ENCODE data around the gene GSTA2.
"Not testable (repeated sequence)": the region's sequence is repeated elsewhere in the genome, so short reads cannot be mapped to it uniquely, and the experiment has no call there.

The GSTA2 gene

DNA sequence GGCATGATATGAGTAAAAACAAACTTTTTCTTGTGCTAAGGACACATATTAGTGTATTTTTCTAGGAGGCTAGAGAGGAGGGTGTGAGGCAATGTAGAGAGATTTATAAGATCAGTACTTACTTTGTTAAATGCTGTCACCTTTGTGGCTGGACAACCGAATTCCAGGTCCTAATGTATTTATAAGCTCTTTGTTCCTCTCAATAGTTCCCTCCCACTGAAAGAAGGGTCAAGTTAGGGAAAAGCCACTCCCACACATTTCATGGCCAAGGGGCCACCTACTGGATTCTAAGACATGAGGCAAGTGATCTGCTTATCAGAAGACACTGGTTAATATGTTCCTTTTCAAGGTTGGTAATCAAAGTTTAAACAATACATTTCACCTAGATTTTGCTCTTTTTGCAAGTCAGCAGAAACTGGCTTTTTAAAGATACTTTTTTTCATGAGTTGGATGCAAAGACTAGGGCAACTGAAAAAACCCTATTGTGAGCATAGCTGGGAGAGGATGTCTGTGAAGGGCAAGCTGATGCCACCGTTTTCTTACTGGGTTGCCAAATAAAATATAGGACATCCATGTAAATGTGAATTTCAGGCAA, at the start of gene GSTA2:
Gene GSTA2, minus strand, starts transcription at position 154 of the 595 bp plus-strand sequence. CDS start 5,528 bp downstream, outside the sequence.
- not testable (repeated sequence) for H3K4me3 ChIP-seq (replicated peaks; ENCODE audit: low read depth, low read length); DNase-seq (ENCODE audit: extremely low read depth, low read depth)

DNA sequence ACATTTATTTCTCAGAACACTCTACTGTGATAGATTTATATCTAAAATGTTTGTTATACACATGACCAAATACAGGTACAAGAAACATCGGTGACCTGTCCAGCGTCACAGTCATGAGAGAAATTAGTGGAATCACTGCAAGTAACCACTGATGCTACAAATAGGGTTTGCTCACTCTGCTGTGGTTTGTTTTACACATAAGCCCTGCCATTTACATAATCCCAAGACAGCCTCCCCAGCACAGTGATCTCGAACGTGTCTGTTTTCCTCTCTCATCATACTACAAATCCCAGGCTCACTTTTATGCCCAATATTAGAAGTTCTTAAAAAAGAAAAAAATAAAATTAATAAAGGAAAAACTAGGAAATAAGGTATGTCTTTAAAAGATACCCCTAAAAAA, 46.5 kb upstream of the GSTA2 start:
- H3K4me3 ChIP-seq (replicated peaks; ENCODE audit: low read depth, low read length); DNase-seq (ENCODE audit: extremely low read depth, low read depth): not testable (repeated sequence)

DNA sequence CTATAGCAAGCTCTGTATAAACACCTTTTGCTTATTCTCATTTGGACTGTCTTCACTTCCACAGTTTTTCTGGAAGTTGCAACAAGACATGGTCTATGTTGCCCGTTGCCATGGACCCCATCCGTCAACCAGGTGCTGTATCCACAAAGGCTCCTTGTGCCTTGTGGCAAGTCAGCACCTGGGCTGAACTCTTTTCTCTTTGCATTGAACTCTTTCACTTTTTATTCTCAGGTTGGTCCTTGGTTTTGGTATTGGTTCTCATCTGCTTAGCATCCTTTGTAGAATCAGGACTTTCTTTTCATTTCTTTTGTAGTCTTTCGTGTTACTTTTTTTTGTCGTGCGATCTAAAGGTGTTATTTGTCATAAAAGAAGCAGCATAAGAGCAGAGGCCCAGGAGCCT, 45.4 kb upstream of the GSTA2 start:
- no peak overlapping the region for H3K4me3 ChIP-seq (replicated peaks; ENCODE audit: low read depth, low read length)
- no peak for DNase-seq (ENCODE audit: extremely low read depth, low read depth)

DNA sequence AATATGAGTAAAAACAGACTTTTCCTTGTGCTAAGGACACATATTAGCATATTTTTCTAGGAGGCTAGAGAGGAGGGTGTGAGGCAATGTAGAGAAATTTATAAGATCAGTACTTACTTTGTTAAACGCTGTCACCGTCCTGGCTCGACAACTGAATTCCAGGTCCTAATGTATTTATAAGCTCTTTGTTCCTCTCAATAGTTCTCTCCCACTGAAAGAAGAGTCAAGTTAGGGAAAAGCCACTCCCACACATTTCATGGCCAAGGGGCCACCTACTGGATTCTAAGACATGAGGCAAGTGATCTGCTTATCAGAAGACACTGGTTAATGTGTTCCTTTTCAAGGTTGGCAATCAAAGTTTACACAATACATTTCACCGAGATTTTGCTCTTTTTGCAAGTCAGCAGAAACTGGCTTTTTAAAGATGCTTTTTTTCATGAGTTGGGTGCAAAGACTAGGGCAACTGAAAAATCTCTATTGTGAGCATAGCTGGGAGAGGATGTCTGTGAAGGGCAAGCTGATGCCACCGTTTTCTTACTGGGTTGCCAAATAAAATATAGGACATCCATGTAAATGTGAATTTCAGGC, 40.5 kb upstream of the GSTA2 start, which contains the start of gene GSTA1:
Gene GSTA1, minus strand, starts transcription at position 149 of the 588 bp plus-strand sequence. CDS start 4,549 bp downstream, outside the sequence.
- DNase-seq (ENCODE audit: extremely low read depth, low read depth); H3K4me3 ChIP-seq (replicated peaks; ENCODE audit: low read depth, low read length): not testable (repeated sequence)

More for the DNA sequence above, 45.4 kb upstream of the GSTA2 start:
- no peak for TF ChIP-seq CTCF (IDR thresholded peaks at IDR 0.05; ENCODE audit: low read depth, low read length, missing control alignments)

DNA sequence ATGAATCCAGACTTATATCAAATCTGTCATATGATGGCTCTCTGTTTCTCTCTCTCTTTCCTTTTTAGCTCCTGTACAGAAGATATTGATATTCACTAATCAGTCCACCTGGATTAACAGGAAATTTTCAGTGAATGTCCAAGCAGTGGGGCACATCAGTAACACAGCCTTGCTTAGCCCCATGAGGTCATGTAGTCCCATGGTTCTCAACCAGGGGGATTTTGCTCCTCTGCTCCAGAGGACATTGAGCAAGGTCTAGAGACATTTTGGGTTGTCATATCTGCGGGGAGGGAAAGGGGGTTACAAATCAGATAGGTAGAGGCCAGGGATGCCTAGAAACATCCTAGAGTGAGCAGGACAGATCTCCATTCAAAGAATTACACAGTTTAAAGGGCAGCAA, 39.5 kb upstream of the GSTA2 start:
- no peak for TF ChIP-seq CTCF (IDR thresholded peaks at IDR 0.05; ENCODE audit: low read depth, low read length, missing control alignments)
- no peak overlapping the region for H3K4me3 ChIP-seq (replicated peaks; ENCODE audit: low read depth, low read length)
- DNase-seq (ENCODE audit: extremely low read depth, low read depth): no peak

DNA sequence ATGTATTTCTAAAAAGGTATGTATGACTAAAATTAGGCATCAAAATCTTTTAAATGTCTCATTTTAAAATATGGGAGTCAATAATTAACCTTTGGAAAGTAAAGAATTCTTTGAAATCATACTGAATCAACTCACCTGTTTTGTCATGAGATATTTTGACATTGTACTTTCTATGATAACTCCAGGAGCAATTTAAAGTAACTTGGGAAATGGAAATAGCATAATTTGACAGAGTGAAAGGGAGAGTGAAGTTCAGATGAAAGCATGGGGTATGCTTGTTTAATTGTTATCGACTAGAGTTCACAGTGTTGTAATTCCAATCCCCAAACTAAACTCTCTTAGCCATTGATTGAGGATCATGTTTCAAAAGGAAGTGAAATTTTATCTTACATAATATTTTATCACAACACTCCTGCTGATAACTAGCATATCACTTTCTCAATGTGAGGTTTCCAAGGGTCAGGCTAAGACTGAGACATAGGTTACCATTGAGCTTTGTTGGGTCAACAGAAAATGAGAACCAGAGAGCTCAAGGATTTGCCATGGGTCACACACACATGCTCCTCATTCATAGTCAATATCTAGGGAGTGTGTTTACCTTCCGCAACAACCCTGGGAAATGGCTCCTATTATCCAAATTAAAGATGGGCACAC, 38.0 kb upstream of the GSTA2 start:
- TF ChIP-seq CTCF (IDR thresholded peaks at IDR 0.05; ENCODE audit: low read depth, low read length, missing control alignments): no peak
- H3K4me3 ChIP-seq (replicated peaks; ENCODE audit: low read depth, low read length): no peak overlapping the region
- no peak for DNase-seq (ENCODE audit: extremely low read depth, low read depth)

DNA sequence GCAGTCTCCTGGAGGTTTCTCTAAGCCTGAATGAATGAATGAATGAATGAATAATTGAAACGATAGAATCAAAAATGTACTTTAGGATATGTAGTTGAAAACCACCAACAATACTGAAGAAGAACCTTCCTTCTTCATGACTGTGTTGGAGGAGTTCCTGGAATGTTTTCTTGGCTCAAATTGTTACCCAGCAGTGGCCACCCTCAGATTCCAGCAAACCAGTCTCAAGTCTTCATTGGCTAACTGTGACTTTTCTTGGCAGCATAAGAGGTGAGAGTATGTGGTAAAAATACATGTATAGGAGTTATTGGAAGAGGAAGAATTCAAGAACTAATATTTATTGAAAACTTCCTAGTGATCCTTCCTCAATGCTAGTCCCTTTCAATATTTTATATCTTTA, 36.0 kb upstream of the GSTA2 start:
- not testable (repeated sequence) for DNase-seq (ENCODE audit: extremely low read depth, low read depth); H3K4me3 ChIP-seq (replicated peaks; ENCODE audit: low read depth, low read length)

DNA sequence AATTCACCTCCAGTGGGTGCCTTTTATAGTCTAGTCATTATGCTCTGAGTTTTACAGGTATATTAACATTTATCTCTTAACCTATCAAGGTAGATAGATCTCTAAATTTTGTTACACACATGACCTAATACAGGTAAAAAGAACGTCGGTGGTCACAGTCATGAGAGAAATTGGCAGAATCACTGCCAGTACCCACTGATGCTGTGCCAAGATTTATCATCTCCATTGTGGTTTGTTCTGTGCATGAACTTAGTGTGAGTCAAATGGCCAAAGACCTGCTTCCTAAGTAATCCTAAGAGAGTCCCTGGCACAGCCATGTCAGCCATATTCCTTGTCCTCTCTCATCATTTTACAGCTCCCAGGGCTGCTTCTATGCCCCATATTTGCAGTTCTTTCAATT, 31.1 kb upstream of the GSTA2 start:
- not testable (repeated sequence) for DNase-seq (ENCODE audit: extremely low read depth, low read depth); H3K4me3 ChIP-seq (replicated peaks; ENCODE audit: low read depth, low read length)

- no peak for TF ChIP-seq CTCF (IDR thresholded peaks at IDR 0.05; ENCODE audit: low read depth, low read length, missing control alignments)
- no peak for DNase-seq (ENCODE audit: extremely low read depth, low read depth)
- H3K4me3 ChIP-seq (replicated peaks; ENCODE audit: low read depth, low read length): no peak overlapping the region
These were observed 27.6 kb upstream of the GSTA2 start for GRCh38 chr6:52790861-52791260.

GRCh38 chr6:52789658-52790057, 26.4 kb upstream of the GSTA2 start:
- not testable (repeated sequence) for DNase-seq (ENCODE audit: extremely low read depth, low read depth)

More at GRCh38 chr6:52789658-52790057, 26.4 kb upstream of the GSTA2 start:
- not testable (repeated sequence) for H3K4me3 ChIP-seq (replicated peaks; ENCODE audit: low read depth, low read length)

All from HFF-Myc (cell line).